Measurements from ENCODE around the gene TJP1.

The TJP1 gene

DNA sequence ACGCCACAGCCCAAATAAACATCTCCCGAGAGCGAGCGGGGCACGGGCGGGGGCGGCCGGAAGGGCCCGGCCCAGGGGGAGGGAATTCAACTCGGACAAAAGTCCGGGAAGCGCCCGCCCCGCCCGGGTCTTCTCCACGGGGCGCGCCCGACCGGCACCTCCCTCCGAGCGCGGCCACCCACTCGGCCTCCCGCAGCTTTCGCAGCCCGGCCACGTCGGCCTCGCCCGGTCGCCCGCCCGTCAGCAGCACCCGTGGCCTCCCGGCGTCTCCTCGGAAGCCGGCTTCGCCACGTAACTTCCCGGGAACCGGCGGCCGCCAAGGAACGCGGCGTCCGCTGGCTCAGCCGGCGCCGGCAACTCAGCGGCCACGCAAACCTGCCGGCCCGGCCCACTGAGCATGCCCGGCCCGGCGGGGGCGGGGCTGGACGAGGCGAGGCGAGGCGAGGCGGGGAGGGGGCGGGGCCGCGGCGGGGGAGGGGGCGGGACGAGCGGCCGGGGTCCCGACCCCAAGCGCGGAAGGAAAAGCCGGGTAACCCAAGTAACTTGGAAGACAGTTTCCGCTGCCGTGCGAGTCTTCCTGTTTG lies at the start of gene TJP1:
Gene TJP1 (minus strand): TSS at position 369 of the 584 bp plus-strand sequence. CDS start 440 bp downstream, outside the sequence.
- DNase-seq = no peak

- DNase-seq = no peak
Observed at GRCh38 chr15:29871401-29871800, 49.1 kb upstream of the TJP1 start.

DNA sequence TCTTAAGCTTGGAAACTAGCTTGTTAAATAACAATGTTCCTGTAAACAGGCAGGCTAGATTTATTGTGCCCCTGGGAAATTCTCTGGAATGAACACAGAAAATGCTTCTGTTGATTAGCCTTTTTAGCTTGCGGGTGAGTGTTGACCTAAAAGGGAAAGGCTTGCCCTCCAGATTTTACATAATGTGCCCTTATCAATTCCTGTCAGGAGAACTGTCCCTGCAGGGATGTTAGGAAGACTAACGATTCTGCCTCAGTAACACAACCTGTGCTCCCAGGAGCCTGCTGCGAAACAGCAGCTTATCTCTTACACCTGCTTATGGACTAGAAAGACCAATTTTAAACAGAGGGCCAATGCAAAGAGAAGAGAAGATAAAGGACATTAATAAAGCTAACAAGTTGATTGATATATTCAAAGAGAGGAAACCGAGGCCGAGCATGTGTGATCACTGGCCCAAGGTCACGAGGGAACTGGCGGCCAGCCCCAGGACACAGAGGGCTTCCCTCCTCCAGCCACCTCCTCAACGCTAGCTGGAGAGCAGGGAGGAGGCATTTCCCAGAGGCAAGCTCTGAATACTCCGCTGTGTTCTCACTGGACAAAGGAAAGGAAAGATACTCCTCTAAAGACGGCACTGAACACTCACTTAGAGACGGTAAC lies 48.4 kb upstream of the TJP1 start:
- DNase-seq = no peak

GRCh38 chr15:29867241-29868000 lies 45.2 kb upstream of the TJP1 start:
- DNase-seq = no peak

- no peak for DNase-seq
Observed at GRCh38 chr15:29866337-29866736, 44.1 kb upstream of the TJP1 start.

GRCh38 chr15:29864501-29864900 lies 42.2 kb upstream of the TJP1 start:
- DNase-seq = no peak

DNA sequence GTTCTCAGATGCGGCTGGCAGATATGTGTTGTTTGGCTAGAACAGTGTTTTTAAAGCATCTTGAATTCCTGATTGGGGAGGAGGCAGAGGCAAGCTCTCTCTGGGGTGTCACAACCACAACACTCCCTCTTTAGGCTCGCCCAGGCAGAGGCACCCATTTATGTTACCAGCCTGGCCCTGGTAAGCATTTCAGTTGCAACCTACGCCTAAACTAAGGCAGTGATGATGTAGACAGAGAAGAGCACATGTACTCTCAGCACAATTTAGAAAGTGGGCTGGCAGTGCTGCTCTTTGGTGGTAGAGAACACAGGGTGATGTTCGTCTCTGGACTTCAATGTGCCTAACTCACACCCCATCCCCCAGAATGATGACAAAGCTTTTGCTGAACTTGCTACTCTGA lies 41.2 kb upstream of the TJP1 start:
- no peak for DNase-seq

DNA sequence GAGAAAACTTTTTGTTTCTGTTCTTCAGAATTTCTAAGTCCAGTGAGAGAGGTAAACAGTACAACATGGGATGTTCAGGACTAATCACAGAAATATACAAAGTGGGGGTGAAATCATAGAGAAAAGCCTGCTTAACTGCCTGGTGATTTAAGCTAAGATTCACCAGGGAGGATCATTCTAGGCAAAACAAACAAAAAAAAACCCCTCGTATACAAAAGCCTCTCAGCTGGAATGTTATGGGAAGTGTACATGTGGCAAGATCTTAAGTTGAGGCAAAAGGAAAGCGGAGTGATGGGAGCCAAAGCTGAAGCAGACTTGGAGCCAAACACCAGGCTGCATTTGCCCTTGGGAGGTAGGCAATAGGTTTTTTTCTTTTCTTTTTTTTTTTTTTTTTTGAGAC lies 40.0 kb upstream of the TJP1 start:
- no peak for DNase-seq

DNA sequence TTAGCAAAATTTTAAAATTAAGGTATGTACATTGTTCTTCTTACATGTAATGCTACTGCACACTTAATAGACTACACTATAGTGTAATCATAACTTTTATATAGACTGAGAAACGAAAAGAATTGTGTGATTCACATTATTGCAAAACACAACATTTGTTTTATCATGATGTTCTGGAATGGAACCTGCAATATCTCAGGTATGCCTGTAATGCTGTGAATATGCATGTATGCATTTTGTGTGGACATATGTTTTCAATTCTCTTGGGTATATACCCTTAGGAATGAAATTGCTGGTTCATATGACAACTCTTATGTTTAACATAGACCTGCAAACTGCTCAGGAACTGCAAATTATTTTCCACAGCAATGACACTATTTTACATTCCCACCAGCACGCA lies 38.6 kb upstream of the TJP1 start:
- DNase-seq = no peak

DNA sequence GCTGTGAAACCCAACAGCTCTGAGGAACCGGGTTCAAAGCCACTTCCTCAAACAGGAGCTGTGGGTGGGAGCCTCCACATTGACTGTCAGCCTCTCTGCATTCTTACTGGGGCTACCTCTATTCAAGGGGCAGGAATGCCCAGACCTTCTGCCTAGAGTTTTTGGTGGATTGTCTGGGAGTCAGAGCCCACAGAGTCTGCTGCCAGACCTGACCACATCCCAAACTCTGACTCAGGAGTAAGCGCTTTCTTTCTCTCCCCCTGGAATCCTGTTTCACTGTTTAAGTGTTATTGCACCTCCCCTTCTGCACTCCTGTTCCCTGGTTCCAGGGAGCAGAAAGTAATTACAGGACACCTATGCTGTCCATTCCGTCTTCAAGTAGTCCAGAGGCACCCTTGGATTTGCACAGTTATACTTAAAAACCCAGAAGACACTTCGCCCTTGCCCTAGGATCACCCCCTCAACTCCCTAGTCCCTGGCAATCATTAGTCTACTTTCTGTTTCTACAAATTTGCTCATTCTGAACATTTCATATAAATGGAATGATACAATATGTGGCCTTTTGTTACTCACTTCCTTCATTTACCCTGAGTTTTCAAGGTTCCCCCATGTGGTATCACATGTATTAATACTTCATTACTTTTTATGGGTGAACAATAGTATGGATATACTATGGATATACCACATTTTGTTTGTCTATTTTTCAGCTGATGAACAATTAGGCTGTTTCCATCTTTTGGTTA lies 37.9 kb upstream of the TJP1 start:
- no peak for DNase-seq

GRCh38 chr15:29859293-29859692 lies 37.0 kb upstream of the TJP1 start:
- no peak for DNase-seq

GRCh38 chr15:29857221-29857789 lies 35.0 kb upstream of the TJP1 start:
- no peak for DNase-seq

DNA sequence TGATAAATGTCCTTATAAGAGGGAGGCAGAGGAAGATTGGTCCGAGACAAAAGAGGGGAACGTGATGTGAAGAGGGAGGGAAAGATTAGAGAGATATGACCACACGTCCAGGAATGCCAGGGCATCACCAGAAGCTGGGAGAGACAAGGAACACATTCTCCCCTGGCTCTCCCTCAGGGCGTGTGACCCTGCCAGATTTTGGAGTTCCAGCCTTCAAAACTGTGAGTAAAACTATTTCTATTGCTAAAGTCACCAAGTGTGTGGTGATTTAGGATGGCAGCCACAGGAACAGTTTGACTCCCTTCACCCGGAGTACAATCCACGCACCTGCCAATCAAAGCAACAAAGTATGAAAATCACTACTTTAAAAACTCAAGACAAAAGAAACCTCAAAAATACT lies 32.1 kb upstream of the TJP1 start:
- DNase-seq = no peak

DNA sequence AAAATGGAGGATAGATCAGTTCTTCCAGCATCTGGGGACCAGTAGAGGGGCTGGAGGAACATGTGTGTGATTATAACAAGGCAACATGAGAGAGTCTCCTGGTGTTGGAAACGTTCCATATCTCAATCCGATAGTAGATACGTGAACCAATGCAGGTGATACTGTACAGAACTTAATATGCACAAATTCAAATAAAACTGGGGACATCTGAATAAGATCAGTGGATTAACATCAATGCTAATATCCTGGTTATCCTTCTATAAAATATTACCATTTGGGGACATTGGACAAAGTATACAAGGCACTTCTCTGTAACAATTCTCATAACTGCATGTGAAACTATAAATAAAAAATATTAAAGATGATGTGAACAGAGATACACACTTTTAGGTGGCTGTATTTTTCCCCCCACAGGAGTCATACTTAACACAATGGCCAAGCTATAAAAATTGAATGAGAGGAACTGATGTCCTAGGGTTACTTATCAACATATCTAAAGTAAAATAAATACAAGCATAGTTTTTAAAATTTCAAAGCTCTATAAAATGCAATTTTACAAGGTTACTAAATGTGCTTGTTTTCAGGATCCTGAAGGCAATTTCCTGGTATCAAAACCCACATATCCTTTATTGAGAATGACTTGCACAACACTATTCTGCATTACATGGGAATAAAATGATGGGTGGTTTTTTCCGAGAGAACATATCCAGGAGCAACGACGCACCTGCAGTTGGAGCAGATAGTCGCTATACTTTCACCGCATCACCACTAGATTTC lies 31.1 kb upstream of the TJP1 start:
- DNase-seq = no peak

DNA sequence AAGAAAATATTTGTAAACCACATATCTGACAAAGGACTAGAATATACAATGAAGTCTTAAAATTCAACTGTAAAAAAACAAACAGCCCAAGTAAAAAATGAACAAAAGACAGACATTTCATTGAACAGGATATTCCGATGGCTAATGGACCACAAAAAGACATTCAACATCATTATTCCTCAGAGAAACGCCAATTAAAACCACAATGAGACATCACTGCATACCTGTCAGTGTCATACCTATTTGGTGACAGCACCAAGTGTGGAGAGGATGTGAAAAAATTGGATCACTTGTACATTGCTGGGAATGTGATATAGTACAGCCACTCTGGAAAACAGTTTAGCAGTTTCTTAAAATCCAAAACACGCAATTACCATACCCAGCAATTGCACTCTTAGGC lies 29.9 kb upstream of the TJP1 start:
- no peak for DNase-seq

GRCh38 chr15:29849716-29850115 lies 27.4 kb upstream of the TJP1 start:
- no peak for DNase-seq

- DNase-seq = no peak
Observed at GRCh38 chr15:29849218-29849617, 26.9 kb upstream of the TJP1 start.

- DNase-seq = no peak
Observed at GRCh38 chr15:29844290-29844903, 22.1 kb upstream of the TJP1 start.

DNA sequence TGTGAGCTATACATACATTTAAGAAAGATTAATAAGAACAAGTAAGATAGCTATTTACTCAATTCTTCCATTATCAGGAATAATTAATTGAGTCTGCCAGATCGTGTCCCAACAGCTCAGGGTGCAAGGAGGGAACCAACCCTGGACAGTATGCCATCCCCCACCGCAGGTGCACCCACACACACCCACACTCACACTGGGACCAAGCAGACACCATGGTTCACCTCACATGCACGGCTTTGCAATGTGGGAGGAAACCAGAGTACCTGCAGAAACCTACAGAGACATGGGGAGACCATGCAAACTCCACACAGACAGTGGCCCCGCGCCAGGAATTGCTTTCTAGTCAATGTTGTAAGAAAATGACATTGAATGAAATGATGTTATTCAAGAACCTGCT lies 20.0 kb upstream of the TJP1 start:
- no peak for DNase-seq

DNA sequence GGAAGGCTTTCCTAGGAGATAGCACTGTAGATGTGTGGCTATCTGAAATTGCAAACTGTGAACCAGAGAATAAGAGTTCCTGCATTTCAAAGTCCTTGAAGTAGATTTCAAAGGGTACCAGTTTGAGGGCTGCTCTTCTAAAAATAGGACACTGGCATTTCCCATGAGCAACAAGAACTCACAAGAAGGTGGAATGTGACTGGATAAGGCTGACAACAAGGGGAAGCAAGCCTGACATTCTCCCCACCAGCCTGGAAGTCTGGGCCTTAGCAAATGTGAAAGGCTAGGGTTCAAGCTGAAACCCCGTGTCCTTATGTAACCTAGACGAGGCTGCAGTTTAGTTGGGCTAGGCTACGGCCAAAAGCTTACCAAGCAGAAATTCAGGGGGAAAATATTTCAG lies 18.7 kb upstream of the TJP1 start:
- no peak for DNase-seq

- DNase-seq = no peak
Observed at GRCh38 chr15:29840054-29840453, 17.8 kb upstream of the TJP1 start.
